ENCODE results near the gene TWIST2. TPM values are rescaled to one million over a fixed set of nuclear protein-coding genes. Genes with fewer than 3 reads are reported as not detected.

The TWIST2 gene
- total RNA-seq, 2 donors from 2014 or later, result 7.5 to 40.5 TPM

DNA sequence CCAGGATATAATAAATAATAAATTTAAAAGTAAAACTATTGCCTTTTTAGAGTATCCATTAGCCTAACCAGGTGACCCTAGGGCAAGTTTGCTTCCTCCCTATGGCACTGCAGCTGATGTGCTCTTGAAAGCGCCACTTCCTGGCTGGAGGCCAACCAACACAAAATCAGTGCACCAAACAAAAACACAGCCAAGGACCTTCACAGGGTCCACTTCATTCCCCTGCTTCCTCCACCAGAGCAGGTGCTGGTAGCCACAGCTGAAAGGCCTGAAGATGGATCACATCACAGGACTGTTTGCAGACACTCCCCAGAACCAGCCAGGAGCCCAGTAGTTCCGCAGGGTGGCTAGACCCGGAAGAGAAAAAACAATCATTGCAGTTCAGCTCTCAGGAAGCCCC lies 108.8 kb downstream of the TWIST2 start:
- Histone ChIP-seq H3K27me3 (no peaks in the 10 kb centered on the region), H3K9me3 (no peaks in the 10 kb centered on the region), H3K4me3 (no peak overlapping the region), H3K4me1 (no peaks in the 10 kb centered on the region), H3K27ac (no peak overlapping the region), H3K36me3 (replicated peaks in 1 of 2; ENCODE audit: insufficient read depth in 1 of 2, low read depth in 2 of 2) (no peaks in the 10 kb centered on the region)
- ATAC-seq, result no peak
- intact Hi-C loops (cut with DNase I), result no loop called here
- no peak for TF ChIP-seq POLR2A (IDR thresholded peaks at IDR 0.05)
- TF ChIP-seq, protein P1, sequence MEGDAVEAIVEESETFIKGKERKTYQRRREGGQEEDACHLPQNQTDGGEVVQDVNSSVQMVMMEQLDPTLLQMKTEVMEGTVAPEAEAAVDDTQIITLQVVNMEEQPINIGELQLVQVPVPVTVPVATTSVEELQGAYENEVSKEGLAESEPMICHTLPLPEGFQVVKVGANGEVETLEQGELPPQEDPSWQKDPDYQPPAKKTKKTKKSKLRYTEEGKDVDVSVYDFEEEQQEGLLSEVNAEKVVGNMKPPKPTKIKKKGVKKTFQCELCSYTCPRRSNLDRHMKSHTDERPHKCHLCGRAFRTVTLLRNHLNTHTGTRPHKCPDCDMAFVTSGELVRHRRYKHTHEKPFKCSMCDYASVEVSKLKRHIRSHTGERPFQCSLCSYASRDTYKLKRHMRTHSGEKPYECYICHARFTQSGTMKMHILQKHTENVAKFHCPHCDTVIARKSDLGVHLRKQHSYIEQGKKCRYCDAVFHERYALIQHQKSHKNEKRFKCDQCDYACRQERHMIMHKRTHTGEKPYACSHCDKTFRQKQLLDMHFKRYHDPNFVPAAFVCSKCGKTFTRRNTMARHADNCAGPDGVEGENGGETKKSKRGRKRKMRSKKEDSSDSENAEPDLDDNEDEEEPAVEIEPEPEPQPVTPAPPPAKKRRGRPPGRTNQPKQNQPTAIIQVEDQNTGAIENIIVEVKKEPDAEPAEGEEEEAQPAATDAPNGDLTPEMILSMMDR (IDR thresholded peaks at IDR 0.05), result no peak
- DNase-seq, result no peak
- 51 to 68% methylated on average over 3 of the region's 3 CpGs for WGBS, 2 donors
